ENCODE measurements around the gene SGCA.

SGCA gene

GRCh38 chr17:50134206-50135110, 31.3 kb upstream of the SGCA start:
- Histone ChIP-seq H3K4me1 (ENCODE audit: insufficient read depth, poor library complexity, severe bottlenecking) (no peaks in the 10 kb centered on the region), H3K27ac (ENCODE audit: poor library complexity, severe bottlenecking) (no peak overlapping the region), H3K4me3 (ENCODE audit: severe bottlenecking) (no peak overlapping the region), H3K36me3 (ENCODE audit: low read depth) (peaks cover 42% of the 10 kb centered on the region), H3K27me3 (ENCODE audit: insufficient read depth, poor library complexity, severe bottlenecking) (no peaks in the 10 kb centered on the region), H3K9me3 (ENCODE audit: severe bottlenecking) (no peaks in the 10 kb centered on the region)
- no peak for DNase-seq (ENCODE audit: low spot score)
- ATAC-seq (ENCODE audit: low read depth): peak; percentile 13; the same call in 1 of the 3 replicates
- no peak for TF ChIP-seq CTCF (IDR thresholded peaks at IDR 0.05; ENCODE audit: poor library complexity, severe bottlenecking)

- Histone ChIP-seq H3K27ac (ENCODE audit: poor library complexity, severe bottlenecking) (no peak overlapping the region), H3K4me3 (ENCODE audit: severe bottlenecking) (no peak overlapping the region), H3K36me3 (ENCODE audit: low read depth) (peaks cover 53% of the 10 kb centered on the region), H3K9me3 (ENCODE audit: severe bottlenecking) (no peaks in the 10 kb centered on the region), H3K4me1 (ENCODE audit: insufficient read depth, poor library complexity, severe bottlenecking) (no peaks in the 10 kb centered on the region), H3K27me3 (ENCODE audit: insufficient read depth, poor library complexity, severe bottlenecking) (no peaks in the 10 kb centered on the region)
- TF ChIP-seq CTCF (IDR thresholded peaks at IDR 0.05; ENCODE audit: poor library complexity, severe bottlenecking): no peak
- no peak for DNase-seq (ENCODE audit: low spot score)
- ATAC-seq (ENCODE audit: low read depth): no peak
Measured at GRCh38 chr17:50135316-50136095, 30.3 kb upstream of the SGCA start.

GRCh38 chr17:50136096-50136687, 29.6 kb upstream of the SGCA start:
- H3K27me3 ChIP-seq (ENCODE audit: insufficient read depth, poor library complexity, severe bottlenecking): no peaks in the 10 kb centered on the region

GRCh38 chr17:50137042-50137441, 28.8 kb upstream of the SGCA start:
- DNase-seq (ENCODE audit: low spot score): no peak
- peaks cover 66% of the 10 kb centered on the region for H3K36me3 ChIP-seq (ENCODE audit: low read depth)

More at GRCh38 chr17:50136096-50136687, 29.6 kb upstream of the SGCA start:
- Histone ChIP-seq H3K4me3 (ENCODE audit: severe bottlenecking) (no peak overlapping the region), H3K36me3 (ENCODE audit: low read depth) (peaks cover 60% of the 10 kb centered on the region), H3K4me1 (ENCODE audit: insufficient read depth, poor library complexity, severe bottlenecking) (no peaks in the 10 kb centered on the region), H3K9me3 (ENCODE audit: severe bottlenecking) (no peaks in the 10 kb centered on the region), H3K27ac (ENCODE audit: poor library complexity, severe bottlenecking) (no peak overlapping the region)
- DNase-seq (ENCODE audit: low spot score) (no peak), ATAC-seq (ENCODE audit: low read depth) (no peak)
- TF ChIP-seq CTCF (IDR thresholded peaks at IDR 0.05; ENCODE audit: poor library complexity, severe bottlenecking): no peak

More at GRCh38 chr17:50137042-50137441, 28.8 kb upstream of the SGCA start:
- no peaks in the 10 kb centered on the region for H3K27me3 ChIP-seq (ENCODE audit: insufficient read depth, poor library complexity, severe bottlenecking)
- no peak overlapping the region for H3K4me3 ChIP-seq (ENCODE audit: severe bottlenecking)
- ATAC-seq (ENCODE audit: low read depth): no peak
- no peaks in the 10 kb centered on the region for H3K4me1 ChIP-seq (ENCODE audit: insufficient read depth, poor library complexity, severe bottlenecking)
- no peaks in the 10 kb centered on the region for H3K9me3 ChIP-seq (ENCODE audit: severe bottlenecking)
- no peak overlapping the region for H3K27ac ChIP-seq (ENCODE audit: poor library complexity, severe bottlenecking)
- no peak for TF ChIP-seq CTCF (IDR thresholded peaks at IDR 0.05; ENCODE audit: poor library complexity, severe bottlenecking)

All from RWPE2 (cell line).